Measurements from ENCODE around the gene DTNB.

Gene DTNB

GRCh38 chr2:25492726-25493125 lies 180.7 kb downstream of the DTNB start:
- DNase-seq, result no peak

- no peak for DNase-seq
These were observed 181.3 kb downstream of the DTNB start for GRCh38 chr2:25491966-25492532.

GRCh38 chr2:25491003-25491696 lies 182.2 kb downstream of the DTNB start:
- no peak for DNase-seq

- DNase-seq, result no peak
These were observed 183.2 kb downstream of the DTNB start for GRCh38 chr2:25490217-25490616.

- no peak for DNase-seq
These were observed 183.7 kb downstream of the DTNB start for GRCh38 chr2:25489631-25490030.

GRCh38 chr2:25483607-25484266 lies 189.6 kb downstream of the DTNB start:
- no peak for DNase-seq

- no peak for DNase-seq
These were observed 191.0 kb downstream of the DTNB start for GRCh38 chr2:25482341-25482740.

- DNase-seq, result no peak
These were observed 191.7 kb downstream of the DTNB start for GRCh38 chr2:25481381-25482300.

GRCh38 chr2:25480561-25480960 lies 192.8 kb downstream of the DTNB start:
- DNase-seq, result no peak

- DNase-seq, result no peak
These were observed 193.6 kb downstream of the DTNB start for GRCh38 chr2:25479761-25480160.

- DNase-seq, result no peak
These were observed 194.6 kb downstream of the DTNB start for GRCh38 chr2:25478736-25479135.

- DNase-seq, result no peak
These were observed 199.5 kb downstream of the DTNB start for GRCh38 chr2:25473758-25474340.

GRCh38 chr2:25473131-25473530 lies 200.2 kb downstream of the DTNB start:
- DNase-seq, result no peak

GRCh38 chr2:25470806-25471205 lies 202.6 kb downstream of the DTNB start:
- no peak for DNase-seq

- DNase-seq, result no peak
These were observed 205.6 kb downstream of the DTNB start for GRCh38 chr2:25467743-25468142.

- no peak for DNase-seq
These were observed 211.4 kb downstream of the DTNB start for GRCh38 chr2:25462021-25462420.

- DNase-seq, result no peak
These were observed 213.0 kb downstream of the DTNB start for GRCh38 chr2:25460261-25460905.

GRCh38 chr2:25454824-25455611 lies 218.4 kb downstream of the DTNB start:
- DNase-seq, result no peak

GRCh38 chr2:25453199-25453905 lies 220.0 kb downstream of the DTNB start:
- DNase-seq, result no peak

- DNase-seq, result no peak
These were observed 224.6 kb downstream of the DTNB start for GRCh38 chr2:25448808-25449207.

GRCh38 chr2:25447018-25447417 lies 226.4 kb downstream of the DTNB start:
- no peak for DNase-seq
